Subcutaneous abdominal adipose tissue (tissue), 5 donors: ENCODE results near the gene TSBP1.
"Not testable (repeated sequence)": the region's sequence is repeated elsewhere in the genome, so short reads cannot be mapped to it uniquely, and the experiment has no call there.

Experiments used
- H3K27ac ChIP-seq: one replicate; pipeline ENCODE4 v1.7.0; 2013; ENCODE audit warnings: low read depth, mild to moderate bottlenecking, inconsistent platforms, low read length, moderate library complexity
- H3K27me3 ChIP-seq, 5 donors: one replicate each; pipeline ENCODE4 v1.7.0; 2013; ENCODE audit warnings: low read length in 5 of 5, inconsistent platforms in 1 of 5; ENCODE audit not compliant: control insufficient read depth in 5 of 5, insufficient read depth in 4 of 5
- H3K36me3 ChIP-seq, 5 donors: one replicate each; pipeline ENCODE4 v1.7.0; 2013; ENCODE audit warnings: low read length in 5 of 5; ENCODE audit not compliant: control insufficient read depth in 5 of 5, insufficient read depth in 5 of 5
- H3K4me1 ChIP-seq, 5 donors: one replicate each; pipeline ENCODE4 v1.7.0; 2013; ENCODE audit warnings: low read length in 5 of 5, mild to moderate bottlenecking in 3 of 5, moderate library complexity in 1 of 5; ENCODE audit not compliant: control insufficient read depth in 5 of 5, insufficient read depth in 5 of 5
- H3K4me3 ChIP-seq, 5 donors: one replicate each; pipeline ENCODE4 v1.7.0; 2013; ENCODE audit warnings: low read length in 5 of 5, low read depth in 1 of 5
- H3K9ac ChIP-seq, 5 donors: one replicate each; pipeline ENCODE4 v1.7.0; 2013; ENCODE audit warnings: low read length in 5 of 5, mild to moderate bottlenecking in 4 of 5, moderate library complexity in 3 of 5
- H3K9me3 ChIP-seq, 5 donors: one replicate each; pipeline ENCODE4 v1.7.0; 2013; ENCODE audit warnings: low read length in 5 of 5; ENCODE audit not compliant: control insufficient read depth in 5 of 5
- donor health status: healthy.
- donor health status: healthy.
- donor health status: healthy.
- donor health status: healthy.
- donor health status: healthy.

The TSBP1 gene

DNA sequence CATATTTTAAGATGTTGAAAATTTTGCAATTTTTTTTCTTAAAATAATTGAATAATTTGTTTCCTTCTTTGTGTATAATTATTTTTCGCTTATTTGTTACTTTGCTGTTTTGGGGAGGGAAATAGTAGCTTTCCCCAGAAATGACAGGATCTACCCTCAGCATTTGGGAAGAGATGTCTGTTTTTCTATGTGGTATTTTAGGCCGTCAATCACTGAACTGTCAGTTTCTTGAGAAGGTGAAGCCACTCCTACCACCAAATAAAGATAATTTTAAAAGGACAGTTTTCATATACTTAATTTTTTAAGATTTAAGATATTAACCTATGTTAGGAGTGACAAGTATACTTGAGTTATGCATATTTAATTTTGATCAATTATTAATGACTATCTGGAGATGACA is 31.5 kb downstream of the TSBP1 start:
- H3K9me3 ChIP-seq = no peaks in the 10 kb centered on the region
- peaks cover 0 to 4% (median 0%) of the 10 kb centered on the region in 5 donors for H3K4me1 ChIP-seq

DNA sequence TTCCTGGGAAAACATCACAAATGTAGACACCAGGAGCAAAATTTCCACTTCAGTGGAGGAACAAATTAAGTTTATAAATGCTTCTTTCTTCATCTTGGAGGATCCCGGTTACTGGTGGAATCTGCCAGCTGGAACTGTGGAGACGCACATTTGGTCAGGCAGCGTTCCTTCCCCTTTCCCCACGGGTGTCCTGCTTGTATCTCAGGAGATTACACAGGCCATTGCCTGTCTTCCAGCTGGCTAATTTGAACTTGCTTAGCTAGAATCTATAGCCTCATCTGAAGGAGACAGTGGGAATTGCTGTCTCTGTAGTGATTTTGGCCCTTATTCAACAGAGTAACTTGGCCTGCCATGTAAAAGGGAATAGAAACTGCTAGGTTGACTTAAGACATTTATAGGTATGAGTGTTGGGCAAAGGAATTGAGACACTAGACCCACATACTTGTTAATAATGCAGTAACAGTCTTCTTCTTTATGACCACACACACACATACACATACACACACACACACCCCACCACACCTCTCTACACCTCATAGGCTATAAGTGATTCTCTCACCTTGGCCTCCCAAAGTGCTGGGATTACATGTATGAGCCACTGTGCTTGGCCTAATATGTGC is 34.4 kb downstream of the TSBP1 start:
- no peaks in the 10 kb centered on the region for H3K27me3 ChIP-seq
- H3K27ac ChIP-seq = no peak overlapping the region
- no peak overlapping the region for H3K9ac ChIP-seq
- H3K36me3 ChIP-seq = no peaks in the 10 kb centered on the region
- H3K9me3 ChIP-seq = no peaks in the 10 kb centered on the region
- H3K4me1 ChIP-seq = peaks cover 0 to 4% (median 0%) of the 10 kb centered on the region in 5 donors
- H3K4me3 ChIP-seq = no peak overlapping the region

More for the DNA sequence above, 31.5 kb downstream of the TSBP1 start:
- H3K9ac ChIP-seq = no peak overlapping the region
- H3K27me3 ChIP-seq = no peaks in the 10 kb centered on the region
- no peak overlapping the region for H3K4me3 ChIP-seq
- no peak overlapping the region for H3K27ac ChIP-seq
- no peaks in the 10 kb centered on the region for H3K36me3 ChIP-seq

DNA sequence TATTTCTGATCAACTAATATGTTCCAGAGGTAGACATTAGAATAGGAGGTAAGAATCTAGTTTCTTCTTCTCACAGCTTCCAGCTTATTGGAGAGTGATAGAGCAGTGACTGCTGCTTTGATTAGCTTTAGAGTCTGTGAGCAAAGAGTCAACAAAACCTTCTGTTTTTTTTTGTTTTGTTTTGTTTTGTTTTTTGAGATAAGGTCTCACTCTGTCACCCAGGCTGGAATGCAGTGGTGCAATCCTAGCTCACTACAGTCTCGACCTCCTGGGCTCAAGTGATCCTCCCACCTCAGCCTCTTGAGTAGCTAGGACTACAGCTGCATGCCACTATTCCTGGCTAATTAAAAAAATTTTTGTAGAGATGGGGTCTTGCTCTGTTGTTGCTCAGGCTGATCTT is 39.3 kb downstream of the TSBP1 start:
- H3K27me3 ChIP-seq = no peaks in the 10 kb centered on the region
- no peak overlapping the region for H3K4me3 ChIP-seq
- no peak overlapping the region for H3K27ac ChIP-seq
- H3K36me3 ChIP-seq = no peaks in the 10 kb centered on the region
- no peak overlapping the region for H3K9ac ChIP-seq
- no peaks in the 10 kb centered on the region for H3K9me3 ChIP-seq
- H3K4me1 ChIP-seq = peaks cover 0 to 4% (median 0%) of the 10 kb centered on the region in 5 donors

DNA sequence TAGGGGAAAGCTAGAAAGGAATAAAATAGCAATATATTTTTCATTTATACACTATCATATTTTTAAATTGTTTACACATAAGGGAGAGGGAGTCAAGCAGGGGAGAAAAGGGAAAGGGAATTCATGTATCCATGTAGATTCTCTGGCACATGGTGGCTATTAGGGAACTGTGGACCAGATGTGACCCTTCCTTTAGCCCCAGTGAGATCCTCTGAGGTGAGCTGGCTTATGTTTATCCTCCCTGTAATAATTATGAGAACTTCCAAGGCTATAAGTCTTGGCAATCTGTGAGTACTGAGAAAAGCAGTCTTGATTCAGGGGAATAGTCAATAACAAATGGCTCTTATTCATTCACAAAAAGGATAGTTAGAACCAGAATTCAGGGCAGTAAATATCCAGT is 42.6 kb downstream of the TSBP1 start:
- H3K27me3 ChIP-seq = no peaks in the 10 kb centered on the region
- H3K27ac ChIP-seq = no peak overlapping the region
- no peaks in the 10 kb centered on the region for H3K4me1 ChIP-seq
- no peaks in the 10 kb centered on the region for H3K9me3 ChIP-seq
- no peaks in the 10 kb centered on the region for H3K36me3 ChIP-seq
- no peak overlapping the region for H3K9ac ChIP-seq
- no peak overlapping the region for H3K4me3 ChIP-seq

DNA sequence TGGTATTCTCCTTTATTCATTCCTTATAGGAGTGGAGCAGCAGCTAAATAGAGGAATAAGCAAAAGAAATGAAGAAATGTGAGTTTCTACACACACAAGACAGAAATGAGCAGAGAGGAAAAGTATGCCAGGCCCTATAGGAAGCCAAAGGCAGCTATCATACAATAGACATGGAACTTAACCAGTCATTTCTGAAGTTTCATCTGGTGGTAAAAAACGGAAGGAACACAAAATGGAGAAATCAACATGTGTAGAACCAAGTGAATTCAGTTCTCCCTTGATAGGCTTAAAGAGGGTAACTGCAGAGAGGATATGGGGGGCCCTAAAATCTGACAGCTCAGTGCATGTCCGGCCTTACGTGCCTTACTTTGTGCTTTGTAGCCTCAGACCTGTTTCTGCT is 44.6 kb downstream of the TSBP1 start:
- H3K36me3 ChIP-seq = no peaks in the 10 kb centered on the region
- no peak overlapping the region for H3K27ac ChIP-seq
- no peaks in the 10 kb centered on the region for H3K9me3 ChIP-seq
- H3K4me1 ChIP-seq = no peaks in the 10 kb centered on the region
- H3K9ac ChIP-seq = no peak overlapping the region
- H3K4me3 ChIP-seq = no peak overlapping the region
- no peaks in the 10 kb centered on the region for H3K27me3 ChIP-seq

DNA sequence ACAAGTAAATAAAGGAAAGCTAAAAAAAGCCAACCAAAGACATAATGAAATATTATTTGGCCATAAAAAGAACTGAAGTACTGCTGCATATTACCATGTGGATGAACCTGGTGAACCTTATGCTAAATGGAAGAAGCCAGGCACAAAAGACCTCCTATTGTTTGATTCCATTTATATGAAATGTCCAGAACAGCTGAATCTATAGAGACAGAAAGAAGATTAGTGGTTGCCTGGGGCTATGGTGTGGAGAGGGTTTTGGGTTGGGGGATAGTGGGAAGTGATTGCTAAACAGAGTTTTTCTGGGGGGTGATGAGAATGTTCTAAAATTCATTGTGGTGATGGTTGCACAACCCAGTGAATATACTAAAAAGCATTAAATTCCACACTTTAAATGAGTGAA is 53.2 kb downstream of the TSBP1 start:
- Histone ChIP-seq H3K36me3 (no peaks in the 10 kb centered on the region), H3K9me3 (no peaks in the 10 kb centered on the region), H3K4me3 (no peak overlapping the region), H3K4me1 (no peaks in the 10 kb centered on the region), H3K27me3 (no peaks in the 10 kb centered on the region), H3K27ac (no peak overlapping the region), H3K9ac (no peak overlapping the region)

DNA sequence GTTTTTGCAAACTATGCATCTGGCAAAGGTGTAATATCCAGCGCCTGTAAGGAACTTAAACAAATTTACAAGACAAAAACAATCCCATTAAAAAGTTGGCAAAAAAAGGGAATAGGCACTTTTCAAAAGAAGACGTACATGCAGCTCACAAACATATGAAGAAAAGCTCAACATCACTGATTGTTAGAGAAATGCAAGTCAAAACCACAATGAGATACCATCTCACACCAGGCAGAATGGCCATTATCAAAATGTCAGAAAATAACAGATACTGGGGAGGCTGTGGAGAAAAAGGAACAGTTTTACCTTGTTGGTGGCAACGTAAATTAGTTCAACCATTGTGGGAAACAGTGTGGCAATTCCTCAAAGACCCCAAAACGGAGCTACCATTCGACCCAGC is 54.2 kb downstream of the TSBP1 start:
- no peaks in the 10 kb centered on the region for H3K36me3 ChIP-seq
- H3K4me1 ChIP-seq = no peaks in the 10 kb centered on the region
- H3K27ac ChIP-seq = no peak overlapping the region
- H3K9me3 ChIP-seq = no peaks in the 10 kb centered on the region
- H3K4me3 ChIP-seq = no peak overlapping the region
- no peak overlapping the region for H3K9ac ChIP-seq
- H3K27me3 ChIP-seq = no peaks in the 10 kb centered on the region

DNA sequence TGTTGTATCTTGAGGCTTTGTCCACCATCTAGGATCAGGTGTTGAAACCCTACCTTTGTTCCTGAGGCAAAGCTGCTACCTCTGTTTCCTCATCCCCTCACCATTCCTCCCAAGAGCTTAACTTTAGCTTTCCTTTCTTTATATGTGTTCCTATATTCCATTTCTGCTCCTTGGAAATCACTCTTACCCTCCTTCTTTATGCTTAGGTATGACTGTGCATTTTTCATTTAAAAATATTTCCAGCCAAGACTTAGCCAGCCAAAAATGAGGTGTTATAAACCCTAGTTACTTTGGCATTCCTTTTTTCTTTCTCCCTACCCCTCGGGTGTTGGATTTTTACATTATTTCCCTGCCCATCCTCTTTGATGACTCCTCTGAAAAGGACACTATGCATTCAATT is 57.7 kb downstream of the TSBP1 start:
- Histone ChIP-seq H3K4me1 (no peaks in the 10 kb centered on the region), H3K27me3 (peaks cover 0 to 3% (median 0%) of the 10 kb centered on the region in 5 donors), H3K36me3 (no peaks in the 10 kb centered on the region), H3K4me3 (no peak overlapping the region), H3K27ac (no peak overlapping the region), H3K9me3 (no peaks in the 10 kb centered on the region), H3K9ac (no peak overlapping the region)

DNA sequence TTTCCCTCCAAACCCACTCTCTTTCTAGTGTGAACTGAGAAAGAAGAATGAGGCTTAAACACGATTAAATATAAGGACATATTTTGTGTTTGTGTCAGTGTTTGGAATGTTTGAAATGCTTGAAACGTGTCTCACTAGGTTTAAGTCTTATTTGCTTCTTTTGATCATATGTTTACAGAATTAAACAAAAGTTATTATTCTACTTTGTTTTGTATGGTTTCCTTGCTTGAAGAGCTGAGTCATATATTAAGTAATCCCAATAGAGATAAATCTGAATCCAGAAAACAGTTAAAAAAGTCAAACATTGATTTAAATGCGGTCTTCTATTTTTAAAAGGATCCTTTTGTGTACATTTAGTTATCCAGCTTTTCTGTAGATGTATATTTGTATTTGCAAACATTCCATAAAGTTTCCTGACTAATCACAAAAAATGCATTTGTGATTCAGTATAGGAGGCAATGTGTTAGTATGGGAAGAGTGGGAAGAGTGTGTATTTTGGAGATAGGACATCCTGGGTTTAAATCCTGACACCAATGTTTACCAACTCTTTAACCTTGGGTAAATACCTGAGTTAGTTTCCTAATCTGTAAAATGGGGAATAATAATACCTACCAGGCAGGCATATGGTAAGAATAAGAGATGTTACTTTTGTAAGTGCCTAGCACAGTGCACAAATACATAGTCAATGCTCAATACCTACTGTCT is 72.9 kb downstream of the TSBP1 start:
- Histone ChIP-seq H3K4me1 (no peaks in the 10 kb centered on the region), H3K9me3 (no peaks in the 10 kb centered on the region), H3K36me3 (no peaks in the 10 kb centered on the region), H3K27me3 (no peaks in the 10 kb centered on the region), H3K27ac (no peak overlapping the region), H3K9ac (no peak overlapping the region), H3K4me3 (no peak overlapping the region)

DNA sequence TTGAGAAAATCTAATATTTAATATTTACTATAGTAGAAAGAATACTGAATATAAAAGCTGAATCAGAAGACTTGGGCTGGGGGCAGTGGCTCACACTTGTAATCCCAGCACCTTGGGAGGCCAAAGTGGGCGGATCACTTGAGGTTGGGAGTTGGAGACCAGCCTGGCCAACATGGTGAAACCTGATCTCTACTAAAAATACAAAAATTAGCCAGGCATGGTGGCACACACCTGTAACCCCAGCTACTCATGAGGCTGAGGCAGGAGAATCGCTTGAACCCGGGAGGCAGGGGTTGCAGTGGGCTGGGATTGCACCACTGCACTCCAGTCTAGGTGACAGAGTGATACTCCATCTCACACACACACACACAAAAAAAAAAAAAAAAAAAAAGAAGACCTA is 76.7 kb downstream of the TSBP1 start:
- not testable (repeated sequence) for H3K27me3 ChIP-seq, H3K4me3 ChIP-seq, H3K36me3 ChIP-seq, H3K4me1 ChIP-seq, H3K27ac ChIP-seq, H3K9ac ChIP-seq, H3K9me3 ChIP-seq
